Spleen (tissue), 7 donors: ENCODE results near the gene NME1.

Source experiments
- POLR2A ChIP-seq, 3 donors: fragments of 450-650 bp; IDR thresholded peaks; one replicate each; pipeline ENCODE4 v1.5.1; 2017; ENCODE audit warnings: antibody characterized with exemption in 3 of 3, mild to moderate bottlenecking in 1 of 3
- TF ChIP-seq, protein P1 (sequence below), 11 experiments: fragments of 200-600 bp in 7 of 11; fragments of 450-650 bp in 4 of 11; sonication (generic) in 4 of 11; IDR thresholded peaks in 8 of 11; conservative IDR thresholded peaks in 3 of 11; 1 replicate in 7 of 11; 2 replicates in 4 of 11; pipeline versions ENCODE4 v1.4.0 to v1.8.0; 2016 to 2021; ENCODE audit warnings: antibody characterized with exemption in 11 of 11, inconsistent platforms in 4 of 11, mild to moderate bottlenecking in 1 of 11
- donor health status: DM: no; HTN: no; CAD: no; lungs with moderate emphysema.
- donor health status: DM: no; HTN: no; CAD: no.
- donor health status: DM: no; HTN: no; CAD: no.

GRCh38 chr17:51133365-51133764 lies 20.0 kb upstream of the NME1 start:
- TF ChIP-seq, protein P1, sequence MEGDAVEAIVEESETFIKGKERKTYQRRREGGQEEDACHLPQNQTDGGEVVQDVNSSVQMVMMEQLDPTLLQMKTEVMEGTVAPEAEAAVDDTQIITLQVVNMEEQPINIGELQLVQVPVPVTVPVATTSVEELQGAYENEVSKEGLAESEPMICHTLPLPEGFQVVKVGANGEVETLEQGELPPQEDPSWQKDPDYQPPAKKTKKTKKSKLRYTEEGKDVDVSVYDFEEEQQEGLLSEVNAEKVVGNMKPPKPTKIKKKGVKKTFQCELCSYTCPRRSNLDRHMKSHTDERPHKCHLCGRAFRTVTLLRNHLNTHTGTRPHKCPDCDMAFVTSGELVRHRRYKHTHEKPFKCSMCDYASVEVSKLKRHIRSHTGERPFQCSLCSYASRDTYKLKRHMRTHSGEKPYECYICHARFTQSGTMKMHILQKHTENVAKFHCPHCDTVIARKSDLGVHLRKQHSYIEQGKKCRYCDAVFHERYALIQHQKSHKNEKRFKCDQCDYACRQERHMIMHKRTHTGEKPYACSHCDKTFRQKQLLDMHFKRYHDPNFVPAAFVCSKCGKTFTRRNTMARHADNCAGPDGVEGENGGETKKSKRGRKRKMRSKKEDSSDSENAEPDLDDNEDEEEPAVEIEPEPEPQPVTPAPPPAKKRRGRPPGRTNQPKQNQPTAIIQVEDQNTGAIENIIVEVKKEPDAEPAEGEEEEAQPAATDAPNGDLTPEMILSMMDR (IDR thresholded peaks at IDR 0.05 in 8 of 11, conservative IDR thresholded peaks at IDR 0.05 in 3 of 11) = no peak
- TF ChIP-seq POLR2A (IDR thresholded peaks at IDR 0.05) = no peak
